NCI-H1930 (cell line): ENCODE results near the gene POMGNT1.

Experiments used
- DNase-seq, 2 experiments: peaks; one replicate each; lab custom pipeline; 2025; lab: John Stamatoyannopoulos, UW

Gene POMGNT1

DNA sequence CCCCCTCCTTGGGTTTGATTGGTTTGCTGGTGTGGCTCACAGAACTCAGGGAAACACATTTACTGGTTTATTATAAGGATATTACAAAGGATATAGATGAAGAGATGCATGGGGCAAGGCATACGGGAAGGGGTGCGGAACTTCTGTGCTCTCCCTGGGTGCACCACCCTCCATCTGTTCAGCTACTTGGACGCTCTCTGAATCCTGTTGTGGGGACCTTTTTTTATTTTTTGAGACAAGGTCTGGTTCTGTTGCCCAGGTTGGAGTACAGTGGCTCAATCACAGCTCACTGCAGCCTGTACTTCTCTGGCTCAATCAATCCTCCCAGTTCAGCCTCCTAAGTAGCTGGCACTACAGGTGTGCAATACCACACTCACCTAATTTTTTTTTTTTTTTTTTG, 12.3 kb upstream of the POMGNT1 start:
- no peak for DNase-seq

DNA sequence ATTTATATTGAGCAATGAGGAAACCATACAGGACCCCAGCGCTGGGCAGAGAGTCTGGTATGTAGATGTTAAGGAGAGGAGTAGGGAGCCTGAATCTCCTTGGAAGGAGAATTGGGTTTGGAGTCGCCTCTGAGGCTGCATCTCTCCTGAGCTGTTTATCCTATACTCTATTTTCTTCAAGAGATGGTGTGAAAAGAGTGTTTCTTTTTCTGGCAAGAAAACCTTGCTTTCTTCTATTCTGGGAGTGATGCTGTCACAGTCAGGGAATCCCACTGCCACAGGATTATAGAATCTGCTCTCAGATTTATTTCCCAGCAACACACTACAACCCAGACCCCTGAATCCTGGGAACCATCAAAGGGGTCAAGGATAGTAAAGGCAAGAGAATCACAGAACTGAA, 8.2 kb upstream of the POMGNT1 start:
- DNase-seq: no peak

DNA sequence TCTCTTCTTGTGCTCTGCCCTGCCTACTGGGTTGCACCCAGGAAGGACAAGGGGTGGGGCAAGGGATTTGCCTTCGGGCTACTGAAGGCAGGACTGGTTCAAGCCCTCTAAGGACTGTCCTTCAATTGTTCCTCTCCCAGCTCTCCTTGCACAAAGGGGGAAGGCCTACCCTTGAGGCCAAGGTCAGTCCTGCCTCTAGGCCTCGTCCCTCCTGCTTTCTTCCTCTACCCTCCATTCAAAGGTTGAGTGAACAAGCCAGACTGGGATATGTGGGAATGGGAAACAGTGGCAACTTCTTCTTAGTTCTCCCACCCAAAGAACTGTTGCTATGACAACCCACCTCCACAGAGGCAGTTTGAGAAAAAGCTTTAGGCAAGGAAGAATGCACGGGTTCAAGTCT, 7.6 kb upstream of the POMGNT1 start:
- DNase-seq: no peak

DNA sequence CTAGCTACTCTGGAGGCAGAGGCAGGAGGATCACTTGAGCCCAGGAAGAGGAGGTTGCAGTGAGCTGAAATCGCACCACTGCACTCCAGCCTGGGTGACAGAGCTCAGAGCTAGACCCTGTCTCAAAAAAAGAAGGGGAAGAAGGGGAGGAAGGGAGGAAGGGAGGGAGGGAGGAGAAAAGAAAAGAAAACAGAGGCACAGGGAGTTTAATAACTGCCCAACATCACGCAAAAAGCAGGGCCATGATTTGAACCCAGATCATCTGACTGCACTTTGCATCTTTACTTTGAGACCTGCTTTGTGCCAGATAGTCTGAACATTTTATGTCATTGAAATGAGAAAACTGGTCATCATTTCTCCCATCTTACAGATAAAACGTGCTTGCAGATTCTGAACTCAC, 6.9 kb upstream of the POMGNT1 start:
- no peak for DNase-seq

DNA sequence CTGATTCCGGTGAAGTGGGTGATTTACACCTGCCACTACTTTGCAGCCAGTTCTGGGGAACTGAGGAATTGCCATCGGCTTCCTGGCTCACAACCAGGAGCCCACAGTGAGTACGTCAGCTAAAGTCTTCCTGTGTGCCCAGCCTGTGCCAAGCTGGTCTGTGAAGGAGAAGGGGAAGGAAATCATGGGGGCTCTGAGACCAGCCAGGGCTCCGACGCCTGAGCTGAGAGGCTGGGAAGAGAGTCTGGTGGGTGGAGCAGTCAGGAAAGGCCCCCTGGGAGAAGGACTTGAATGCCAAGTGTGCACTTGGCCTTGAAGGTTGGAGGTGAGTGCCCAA, 6.1 kb upstream of the POMGNT1 start:
- DNase-seq: no peak

DNA sequence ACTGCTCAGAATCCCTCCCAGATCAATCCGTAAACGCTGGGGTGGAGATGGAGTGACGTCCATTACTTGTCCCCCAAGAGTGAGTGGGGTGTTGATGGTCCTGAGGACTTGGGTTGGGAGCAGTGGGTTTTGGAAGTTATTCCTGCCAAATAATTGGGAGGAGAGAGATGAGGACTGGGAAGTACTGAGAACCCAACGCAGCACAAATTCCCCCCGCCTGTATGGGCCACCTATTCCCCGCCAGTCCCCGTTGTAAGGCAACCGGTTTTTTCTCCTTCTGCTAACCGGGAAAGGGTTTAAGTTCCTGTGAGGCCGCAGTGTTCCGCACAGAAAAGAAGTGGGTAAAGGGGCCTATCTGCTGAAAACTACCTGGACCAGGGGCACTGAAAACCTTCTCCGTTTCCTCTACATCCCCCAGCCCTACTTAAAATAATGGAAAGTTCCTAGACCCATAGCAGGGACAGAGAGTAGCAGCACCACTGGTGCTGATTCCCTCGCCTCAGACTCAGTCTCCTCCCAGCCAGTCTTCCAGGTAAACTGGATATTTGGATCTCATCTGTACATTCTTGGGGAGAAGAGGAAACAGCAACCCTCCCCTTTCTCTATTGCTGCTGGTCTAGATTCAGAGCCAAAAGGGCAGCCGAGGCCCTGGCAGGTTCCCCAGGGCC, 5.6 kb upstream of the POMGNT1 start:
- DNase-seq: no peak

DNA sequence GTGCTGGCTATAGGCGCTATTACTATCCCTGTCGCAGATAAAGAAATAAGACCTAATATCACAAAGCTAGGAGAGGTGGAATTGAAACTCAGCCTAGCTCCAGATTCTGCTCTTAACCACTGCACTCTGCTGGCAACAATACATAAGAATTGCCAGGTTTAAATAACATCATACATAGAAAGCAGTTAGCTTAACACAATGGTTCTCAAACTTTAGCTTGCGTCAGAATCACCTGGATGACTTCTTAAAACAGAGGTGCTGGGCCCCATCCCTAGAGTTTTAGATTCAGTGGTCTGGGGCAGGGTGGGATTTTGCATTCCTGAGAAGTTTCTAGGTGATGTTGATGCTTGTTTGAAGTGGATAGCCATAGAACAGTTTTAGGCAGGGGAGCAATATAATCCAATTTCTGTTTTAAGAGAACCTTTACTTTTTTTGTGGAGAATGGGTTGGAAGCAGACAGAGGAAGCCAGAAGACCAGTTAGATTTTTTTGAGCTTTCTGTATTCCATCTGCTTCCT, 1.1 kb upstream of the POMGNT1 start:
- no peak for DNase-seq

DNA sequence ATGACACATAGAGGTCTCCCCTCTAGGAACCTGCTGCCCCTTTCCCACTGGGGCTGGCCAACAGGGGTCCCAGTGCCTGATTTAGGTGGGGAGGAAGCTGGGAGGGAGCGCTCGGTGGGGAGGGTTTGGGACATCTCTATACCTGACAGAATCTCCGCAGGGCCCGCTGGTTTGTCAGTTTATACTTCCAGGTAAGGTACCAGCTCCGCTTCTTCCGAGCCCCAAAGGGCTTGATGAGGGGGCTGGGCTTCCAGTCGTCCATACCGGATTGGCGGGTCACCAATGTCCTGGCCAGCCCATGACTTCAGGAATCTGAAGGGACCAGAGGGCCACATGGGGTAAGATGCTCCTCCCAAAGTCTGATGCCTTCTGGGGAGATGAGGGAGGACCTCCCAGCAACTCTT, 672 bp downstream of the POMGNT1 start:
- DNase-seq: no peak

DNA sequence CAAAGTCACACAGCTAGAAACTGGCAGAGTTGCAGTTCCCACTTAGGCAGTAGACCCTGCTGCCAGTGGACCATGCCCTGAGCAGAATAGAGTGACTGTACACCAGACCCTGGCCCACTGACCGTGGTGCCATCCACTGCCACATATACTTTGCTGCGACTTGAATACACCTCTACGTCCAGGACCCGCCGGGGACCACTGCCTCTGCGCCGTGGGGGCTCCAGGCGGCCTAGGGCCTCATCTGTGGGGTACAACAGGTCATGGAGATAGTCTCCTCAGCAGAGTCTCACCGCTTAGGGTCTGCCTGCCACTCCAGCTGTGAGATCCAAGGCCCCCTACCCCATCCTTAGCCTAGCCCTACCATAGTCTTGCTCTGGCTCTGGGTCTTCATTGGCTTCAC, 1.6 kb downstream of the POMGNT1 start:
- DNase-seq: no peak

DNA sequence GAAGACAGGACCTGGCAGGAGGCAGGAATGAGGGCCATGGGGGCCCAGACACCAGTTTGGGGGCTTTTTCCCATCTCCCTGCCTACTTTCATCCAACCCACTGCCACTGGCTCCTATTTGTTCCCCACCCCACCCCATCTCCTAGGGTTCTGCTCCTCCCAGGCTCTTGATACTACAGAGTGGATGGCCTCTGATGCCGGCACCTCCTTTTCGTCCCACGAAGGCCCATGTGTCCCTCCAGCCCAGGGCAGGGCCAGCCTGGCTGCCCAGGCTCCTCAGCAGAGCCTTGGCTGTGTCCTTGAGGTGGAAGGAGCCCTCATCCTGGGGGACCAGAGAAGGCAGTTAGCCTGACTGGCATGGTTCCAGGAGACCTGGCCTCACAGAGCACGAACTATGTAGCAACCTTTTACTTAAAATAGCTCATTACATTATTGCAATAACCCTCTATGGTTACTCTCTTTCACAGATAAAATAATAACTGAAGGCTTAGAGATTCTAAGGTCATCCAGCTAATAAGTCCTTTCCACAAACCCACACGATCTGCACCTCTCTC, 3.5 kb downstream of the POMGNT1 start:
- DNase-seq: no peak

DNA sequence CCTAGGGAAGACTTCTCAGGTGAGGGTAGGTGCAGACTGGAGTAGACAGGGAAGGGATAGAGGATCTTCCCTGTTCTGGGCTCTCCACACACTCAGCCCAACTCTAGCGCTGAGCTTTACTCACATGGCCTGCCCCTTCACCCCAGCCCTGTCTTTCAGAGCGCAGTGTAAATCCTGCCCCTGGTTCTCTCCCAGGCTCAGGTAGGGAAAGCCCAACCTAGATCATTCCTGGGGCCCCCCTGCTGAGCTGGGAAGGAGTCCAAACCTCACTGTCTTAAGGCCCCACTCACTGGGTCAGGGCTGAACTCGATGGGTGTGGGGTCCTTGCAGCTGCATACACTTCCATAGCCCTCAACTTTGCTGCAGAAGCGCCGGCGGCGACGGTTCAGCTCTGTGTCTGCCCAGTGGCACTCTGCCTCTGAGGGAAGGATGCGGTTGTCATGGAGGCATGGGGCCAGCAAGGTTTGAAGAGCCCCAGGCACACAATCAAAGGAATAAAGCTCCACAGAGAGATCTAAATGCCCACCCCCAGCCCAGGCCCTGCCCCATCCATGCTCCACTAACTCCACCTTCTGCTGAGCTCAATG, 4.2 kb downstream of the POMGNT1 start:
- DNase-seq: no peak

DNA sequence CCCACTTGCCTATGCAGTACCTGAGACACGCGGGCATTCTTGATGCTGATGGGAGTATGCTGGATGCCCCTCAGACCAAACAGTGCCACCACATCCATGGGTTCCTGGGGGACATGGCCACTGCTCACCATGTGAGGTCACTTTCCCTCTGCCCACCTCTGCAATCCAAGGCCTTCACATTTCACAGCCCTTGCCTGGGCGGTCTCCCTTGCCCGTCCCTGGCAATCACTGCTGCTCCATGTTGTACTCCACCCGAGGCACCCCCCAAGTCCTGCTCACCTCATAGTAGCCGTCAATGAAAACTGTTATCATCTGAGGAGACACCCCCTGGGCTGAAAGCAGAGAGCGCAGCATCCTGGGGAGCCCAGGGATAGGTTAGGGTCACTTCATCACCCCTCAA, 4.9 kb downstream of the POMGNT1 start:
- no peak for DNase-seq

DNA sequence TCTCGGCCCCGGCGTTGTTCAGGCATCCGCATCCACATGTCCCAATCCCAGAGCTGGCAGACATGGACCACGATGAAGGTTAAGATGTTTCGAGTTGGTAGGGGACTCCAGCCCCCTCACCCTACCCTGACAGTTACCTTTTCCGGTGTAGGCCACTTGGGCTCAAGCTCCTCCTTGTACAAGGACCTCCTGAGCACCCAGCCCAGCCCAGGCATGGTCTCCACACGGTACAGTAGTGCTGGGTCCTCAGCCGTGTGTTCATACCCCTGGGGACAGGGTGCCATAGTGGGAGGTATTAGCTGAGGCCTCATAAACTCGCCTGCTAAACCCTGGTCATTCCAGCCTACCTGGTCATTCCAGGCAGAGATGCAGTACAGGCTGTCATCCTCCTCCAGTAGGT, 6.1 kb downstream of the POMGNT1 start:
- no peak for DNase-seq

DNA sequence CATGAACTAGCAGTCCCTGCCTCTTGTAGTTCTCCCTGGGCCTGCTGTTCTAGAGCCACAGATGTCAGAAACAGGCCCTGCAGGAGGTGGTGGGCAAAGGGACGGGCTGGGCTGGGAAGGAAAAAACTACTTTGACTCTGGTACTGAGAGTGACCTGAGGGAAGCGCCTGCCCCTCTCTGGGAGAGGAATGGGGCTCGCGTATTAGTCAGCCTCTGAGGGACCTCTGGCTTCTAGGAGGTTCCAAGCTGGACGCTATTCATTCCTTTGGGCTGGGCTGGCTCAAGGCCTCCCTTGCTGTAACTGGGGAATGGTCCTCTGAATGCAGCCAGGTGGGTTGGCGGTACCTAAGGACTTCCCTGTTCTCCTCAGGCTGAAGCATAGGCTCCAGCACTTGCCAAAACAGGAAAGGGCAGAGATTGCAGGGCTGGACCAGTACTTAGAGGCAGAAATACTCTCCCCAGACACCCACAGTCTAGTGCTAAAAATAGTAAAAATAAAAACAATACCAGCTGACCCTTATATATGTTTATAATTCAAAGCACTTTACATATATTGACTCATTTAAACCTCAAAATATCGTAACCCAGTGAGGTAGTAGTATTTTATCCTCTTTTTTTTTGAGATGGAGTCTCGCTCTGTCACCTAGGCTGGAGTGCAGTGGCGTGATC, 7.1 kb downstream of the POMGNT1 start:
- no peak for DNase-seq

DNA sequence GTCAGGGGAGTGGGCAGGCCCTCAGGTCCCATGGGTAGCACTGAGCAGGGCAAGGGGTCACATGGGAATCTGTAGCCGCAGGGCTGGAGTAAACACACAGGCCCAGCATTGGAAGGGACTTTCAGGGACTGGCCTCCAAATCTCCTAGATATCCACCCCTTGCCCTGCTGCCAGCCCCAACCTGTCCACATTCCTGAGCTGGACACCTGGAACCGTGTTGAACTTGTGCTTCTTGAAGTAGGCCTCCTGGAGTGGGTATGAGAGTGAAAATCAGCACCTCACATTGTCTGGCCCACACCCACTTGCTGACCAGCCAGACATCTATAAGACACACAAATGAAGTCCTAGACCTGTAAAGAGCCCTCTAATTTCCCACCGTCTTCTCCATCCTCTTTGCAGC, 7.7 kb downstream of the POMGNT1 start:
- no peak for DNase-seq

DNA sequence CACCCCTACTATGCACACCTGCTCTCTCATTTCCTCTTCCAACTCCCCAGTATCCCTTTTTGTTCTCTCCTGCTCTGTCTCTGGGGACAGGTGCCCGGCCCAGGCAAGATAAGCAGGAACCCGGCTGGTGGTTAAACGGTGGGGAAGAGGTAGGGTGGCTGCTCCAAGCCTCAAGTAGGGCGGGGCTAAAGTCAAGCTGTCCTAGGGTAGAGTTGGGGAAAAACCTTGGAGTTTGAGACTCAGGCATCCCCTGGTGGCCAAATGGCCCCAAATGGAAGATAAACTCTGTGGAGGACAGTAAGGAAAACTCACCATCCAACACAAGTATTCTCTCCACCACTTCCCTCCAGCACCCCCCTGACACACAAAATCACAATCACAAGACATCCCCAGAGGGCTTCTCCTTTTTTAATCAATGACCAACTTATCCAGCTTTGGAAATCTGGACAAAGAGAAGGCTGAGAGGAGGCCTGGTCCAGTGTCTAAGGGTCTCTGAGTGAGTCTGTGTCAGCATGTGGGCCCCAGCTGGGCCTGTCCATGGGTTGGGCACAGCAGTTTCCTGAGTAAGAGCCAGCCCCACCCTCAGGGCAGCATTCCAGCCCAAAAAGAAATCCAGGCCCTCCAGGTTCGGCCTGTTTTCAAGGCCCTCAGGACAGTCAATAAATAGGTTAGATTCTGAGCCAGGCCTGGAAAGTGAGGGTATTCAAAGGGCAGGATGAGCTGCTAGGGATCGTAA, 9.8 kb downstream of the POMGNT1 start:
- no peak for DNase-seq

DNA sequence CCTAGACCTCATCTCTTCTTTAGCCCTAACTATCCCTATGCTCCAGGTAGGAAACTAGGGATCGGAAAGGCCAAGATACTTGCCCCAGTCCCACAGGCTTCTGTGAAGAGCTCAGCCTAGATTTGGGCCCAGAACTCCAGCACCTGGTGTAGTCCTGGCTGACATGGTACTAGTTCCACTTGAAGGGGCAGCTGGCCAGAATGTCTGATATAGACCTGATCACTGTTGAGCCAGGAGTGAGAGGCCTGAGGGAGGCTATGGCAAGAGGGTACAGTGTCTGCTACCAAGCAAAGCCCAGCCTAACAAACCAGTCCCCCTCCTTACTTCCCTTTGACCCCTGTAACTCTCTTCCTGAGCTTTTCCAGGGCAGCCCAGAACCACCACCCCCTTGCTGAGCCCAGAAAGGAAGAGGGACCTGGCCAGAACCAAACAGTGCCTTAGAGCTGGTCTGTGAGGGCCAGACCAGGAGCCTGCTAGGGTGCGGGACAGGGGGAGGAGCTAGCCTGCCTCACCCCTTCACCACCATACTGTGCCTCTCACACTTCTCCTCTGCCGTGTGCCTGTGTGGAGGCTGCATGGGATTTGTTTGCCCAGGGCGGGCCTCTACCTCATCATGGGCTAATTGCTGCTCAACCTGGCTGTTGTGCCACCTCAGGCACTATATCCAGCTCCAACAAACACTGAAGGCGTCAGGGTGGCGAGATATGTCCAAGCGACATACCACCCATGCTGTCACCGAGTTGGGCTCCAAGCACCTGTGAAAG, 10.9 kb downstream of the POMGNT1 start:
- no peak for DNase-seq

DNA sequence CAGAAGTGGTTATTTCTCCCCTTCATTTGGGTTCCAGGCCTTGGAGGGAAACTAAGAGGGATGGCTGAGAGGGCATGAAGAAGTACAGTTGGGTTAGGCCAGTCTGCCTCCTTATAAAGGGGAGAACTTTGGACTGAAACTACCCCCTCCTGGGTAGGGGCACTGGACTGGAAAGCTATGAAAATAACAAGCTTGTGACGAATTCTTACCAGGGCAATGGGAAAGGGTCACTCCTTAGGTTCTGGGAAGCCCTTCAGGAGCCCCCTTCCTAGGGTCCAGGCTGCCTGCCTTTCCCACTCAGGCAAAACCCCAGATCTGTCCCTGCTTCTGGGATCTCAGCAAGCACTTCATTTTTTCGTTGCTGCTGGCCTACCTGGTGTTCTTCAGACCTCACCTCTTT, 12.2 kb downstream of the POMGNT1 start:
- DNase-seq: no peak

DNA sequence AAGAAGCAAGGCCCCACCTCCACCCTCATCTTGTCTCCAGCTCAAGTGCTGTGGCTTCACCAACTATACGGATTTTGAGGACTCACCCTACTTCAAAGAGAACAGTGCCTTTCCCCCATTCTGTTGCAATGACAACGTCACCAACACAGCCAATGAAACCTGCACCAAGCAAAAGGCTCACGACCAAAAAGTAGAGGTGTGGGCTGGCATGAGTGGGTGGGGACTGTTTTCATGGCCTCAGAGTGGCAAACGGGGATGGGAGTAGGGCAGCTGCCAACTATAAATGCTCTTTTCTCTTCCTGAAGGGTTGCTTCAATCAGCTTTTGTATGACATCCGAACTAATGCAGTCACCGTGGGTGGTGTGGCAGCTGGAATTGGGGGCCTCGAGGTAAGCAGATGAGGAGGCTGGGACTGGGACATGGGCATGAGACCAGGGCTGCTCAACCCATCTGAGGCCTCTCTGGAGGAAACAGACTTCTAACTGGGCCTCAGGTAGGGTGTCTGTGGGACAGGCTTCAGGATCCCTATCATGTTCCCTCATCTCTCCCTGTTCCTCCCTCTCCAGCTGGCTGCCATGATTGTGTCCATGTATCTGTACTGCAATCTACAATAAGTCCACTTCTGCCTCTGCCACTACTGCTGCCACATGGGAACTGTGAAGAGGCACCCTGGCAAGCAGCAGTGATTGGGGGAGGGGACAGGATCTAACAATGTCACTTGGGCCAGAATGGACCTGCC, 13.1 kb downstream of the POMGNT1 start:
- no peak for DNase-seq

DNA sequence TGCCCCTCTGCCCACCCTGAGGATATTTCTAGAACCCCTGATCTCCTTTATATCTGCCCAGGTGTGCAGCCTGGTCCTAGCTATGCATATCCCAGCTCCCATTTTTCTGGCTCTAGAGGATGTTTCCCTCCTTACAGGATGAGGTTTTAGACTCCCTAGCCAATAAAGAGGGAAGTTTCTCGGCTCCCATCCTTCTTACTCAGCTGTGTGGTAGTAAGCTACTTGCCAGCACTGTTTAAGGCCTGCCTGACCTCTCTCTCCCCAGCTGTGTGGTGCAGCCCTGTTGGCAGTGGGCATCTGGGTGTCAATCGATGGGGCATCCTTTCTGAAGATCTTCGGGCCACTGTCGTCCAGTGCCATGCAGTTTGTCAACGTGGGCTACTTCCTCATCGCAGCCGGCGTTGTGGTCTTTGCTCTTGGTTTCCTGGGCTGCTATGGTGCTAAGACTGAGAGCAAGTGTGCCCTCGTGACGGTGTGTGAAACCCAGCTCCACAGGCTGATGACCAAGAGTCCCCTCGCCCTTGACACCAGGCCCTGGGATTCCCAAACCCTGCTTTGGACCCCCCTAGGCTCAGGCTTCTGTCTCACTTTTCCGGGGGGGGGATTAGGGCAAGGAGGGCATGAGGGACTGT, 14.2 kb downstream of the POMGNT1 start:
- DNase-seq: no peak
